NCI-H187 treated with DMSO at 0.1 percent for 48 hours (cell line): ENCODE measurements around the gene ZNF512B.
"Not testable (repeated sequence)": the region's sequence is repeated elsewhere in the genome, so short reads cannot be mapped to it uniquely, and the experiment has no call there.

ENCODE experiments used
- DNase-seq: peaks from one replicate; lab custom pipeline; 2025; lab: John Stamatoyannopoulos, UW

The ZNF512B gene, protein sequence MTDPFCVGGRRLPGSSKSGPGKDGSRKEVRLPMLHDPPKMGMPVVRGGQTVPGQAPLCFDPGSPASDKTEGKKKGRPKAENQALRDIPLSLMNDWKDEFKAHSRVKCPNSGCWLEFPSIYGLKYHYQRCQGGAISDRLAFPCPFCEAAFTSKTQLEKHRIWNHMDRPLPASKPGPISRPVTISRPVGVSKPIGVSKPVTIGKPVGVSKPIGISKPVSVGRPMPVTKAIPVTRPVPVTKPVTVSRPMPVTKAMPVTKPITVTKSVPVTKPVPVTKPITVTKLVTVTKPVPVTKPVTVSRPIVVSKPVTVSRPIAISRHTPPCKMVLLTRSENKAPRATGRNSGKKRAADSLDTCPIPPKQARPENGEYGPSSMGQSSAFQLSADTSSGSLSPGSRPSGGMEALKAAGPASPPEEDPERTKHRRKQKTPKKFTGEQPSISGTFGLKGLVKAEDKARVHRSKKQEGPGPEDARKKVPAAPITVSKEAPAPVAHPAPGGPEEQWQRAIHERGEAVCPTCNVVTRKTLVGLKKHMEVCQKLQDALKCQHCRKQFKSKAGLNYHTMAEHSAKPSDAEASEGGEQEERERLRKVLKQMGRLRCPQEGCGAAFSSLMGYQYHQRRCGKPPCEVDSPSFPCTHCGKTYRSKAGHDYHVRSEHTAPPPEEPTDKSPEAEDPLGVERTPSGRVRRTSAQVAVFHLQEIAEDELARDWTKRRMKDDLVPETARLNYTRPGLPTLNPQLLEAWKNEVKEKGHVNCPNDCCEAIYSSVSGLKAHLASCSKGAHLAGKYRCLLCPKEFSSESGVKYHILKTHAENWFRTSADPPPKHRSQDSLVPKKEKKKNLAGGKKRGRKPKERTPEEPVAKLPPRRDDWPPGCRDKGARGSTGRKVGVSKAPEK

DNA sequence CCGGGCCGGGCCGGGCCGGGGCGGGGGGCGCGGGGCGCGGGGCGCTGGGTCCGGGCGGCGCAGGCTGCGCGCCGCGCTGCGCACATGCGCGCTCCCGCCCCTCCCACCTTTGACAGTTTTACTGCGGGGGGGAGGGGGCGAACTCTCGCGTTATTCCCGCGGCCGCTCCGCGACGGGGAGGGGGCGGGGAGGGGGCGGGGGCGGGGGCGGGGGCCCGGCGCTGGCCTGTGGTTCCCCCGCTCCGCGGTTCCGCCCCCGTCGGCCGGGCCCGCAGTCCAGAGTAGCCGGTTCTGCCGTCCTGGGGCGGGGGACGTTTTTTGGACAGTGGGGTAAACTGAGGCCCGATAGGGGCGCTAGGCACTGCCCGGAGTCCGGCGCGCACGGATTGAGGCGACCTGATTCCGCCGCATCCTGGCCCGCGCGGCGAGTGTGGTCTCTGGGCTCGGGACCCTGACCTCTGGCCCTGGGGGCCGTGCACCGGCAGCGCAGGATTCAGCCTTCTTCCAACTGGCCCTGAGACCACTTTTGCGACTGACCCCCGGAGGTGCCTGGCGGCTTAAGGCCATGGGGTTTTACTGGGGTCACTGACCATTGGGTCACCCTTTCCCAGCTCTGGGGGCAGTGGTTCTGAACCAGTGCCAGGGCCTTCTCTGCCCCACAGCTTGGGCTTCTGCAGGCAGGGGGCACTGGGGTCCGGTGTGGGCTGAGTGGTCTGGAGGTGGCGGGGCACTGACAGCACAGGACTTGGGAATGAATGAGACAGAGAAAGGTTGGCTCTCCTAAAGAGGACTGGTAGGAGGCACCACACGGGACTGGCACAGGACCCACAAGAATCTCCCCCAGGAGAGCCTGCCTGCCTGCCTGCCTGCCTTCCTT is at the start of gene ZNF512B:
Gene ZNF512B, minus strand, starts transcription at position 93 of the 876 bp plus-strand sequence. CDS start 1,980 bp downstream, outside the sequence.
- no peak for DNase-seq

DNA sequence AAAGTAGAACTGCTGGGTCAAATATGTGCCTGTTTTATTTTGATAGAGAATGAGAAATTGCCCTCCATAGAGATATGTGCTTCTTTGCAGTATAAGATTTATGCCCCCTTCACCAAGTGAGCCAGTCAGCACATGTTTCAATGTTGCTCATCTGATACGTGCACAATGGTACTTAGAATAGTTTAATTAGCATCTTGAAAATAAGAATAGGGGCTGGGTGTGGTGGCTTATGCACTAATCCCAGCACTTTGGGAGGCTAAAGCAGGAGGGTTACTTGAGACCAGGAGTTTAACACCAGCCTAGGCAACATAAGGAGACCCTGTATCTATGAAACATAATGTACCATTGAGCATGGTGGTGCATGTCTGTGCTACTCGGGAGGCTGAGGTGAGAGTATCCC is 45.9 kb upstream of the ZNF512B start:
- no peak for DNase-seq

DNA sequence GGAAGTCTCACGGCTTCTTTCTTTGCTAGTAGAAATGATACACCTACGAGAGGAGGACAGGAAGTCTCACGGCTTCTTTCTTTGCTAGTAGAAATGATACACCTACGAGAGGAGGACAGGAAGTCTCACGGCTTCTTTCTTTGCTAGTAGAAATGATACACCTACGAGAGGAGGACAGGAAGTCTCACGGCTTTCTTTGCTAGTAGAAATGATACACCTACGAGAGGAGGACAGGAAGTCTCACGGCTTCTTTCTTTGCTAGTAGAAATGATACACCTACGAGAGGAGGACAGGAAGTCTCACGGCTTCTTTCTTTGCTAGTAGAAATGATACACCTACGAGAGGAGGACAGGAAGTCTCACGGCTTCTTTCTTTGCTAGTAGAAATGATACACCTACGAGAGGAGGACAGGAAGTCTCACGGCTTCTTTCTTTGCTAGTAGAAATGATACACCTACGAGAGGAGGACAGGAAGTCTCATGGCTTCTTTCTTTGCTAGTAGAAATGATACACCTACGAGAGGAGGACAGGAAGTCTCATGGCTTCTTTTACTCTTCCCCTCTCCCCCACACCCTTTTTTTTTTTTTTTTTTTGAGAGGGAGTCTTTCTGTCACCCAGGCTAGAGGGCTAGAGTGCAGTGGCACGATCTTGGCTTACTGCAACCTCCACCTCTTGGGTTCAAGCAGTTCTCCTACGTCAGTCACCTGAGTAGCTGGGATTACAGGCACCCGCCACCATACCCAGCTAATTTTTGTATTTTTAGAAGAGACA is 42.8 kb upstream of the ZNF512B start:
- DNase-seq = not testable (repeated sequence)

DNA sequence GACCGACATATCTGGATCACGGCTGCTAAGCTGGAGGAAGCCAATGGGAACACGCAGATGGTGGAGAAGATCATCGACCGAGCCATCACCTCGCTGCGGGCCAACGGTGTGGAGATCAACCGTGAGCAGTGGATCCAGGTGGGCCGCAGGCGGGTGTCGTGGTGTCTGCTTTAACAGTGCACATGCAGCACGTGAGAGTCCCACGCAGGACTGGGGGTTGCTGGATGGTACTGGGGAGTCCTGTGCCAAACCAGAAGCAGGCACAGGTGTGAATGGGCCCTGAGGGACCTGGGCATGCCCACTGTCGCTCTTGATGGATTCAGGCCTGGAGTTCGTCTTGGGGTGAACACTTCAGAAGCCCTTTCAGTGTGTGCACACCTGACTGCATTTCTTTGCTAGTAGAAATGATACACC is 41.6 kb upstream of the ZNF512B start:
- no peak for DNase-seq

DNA sequence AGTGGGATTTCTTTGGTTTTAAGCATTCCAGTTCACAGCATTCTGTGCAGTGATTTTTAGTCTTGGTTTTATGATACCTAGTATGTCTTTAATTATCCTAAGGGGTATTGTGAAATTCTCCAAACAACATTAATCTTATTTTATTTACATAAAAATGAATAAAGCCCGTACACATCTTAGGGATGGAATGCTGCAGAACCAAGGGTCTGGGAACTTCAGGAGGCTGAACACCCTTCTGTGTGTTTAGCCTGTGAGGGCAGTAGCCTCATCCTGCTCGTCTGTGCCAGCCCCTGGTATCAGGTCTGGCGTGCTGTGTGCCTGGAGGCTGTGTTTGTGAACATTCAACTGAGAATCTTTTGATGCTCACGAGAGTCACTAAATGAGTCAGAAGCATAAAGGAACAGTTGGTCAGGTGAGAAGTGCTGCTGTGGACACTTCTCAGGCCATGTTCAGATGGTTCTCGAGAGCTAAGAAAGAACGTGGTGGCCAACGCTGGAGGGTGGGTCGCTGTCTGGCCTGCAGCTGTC is 41.0 kb upstream of the ZNF512B start:
- no peak for DNase-seq

DNA sequence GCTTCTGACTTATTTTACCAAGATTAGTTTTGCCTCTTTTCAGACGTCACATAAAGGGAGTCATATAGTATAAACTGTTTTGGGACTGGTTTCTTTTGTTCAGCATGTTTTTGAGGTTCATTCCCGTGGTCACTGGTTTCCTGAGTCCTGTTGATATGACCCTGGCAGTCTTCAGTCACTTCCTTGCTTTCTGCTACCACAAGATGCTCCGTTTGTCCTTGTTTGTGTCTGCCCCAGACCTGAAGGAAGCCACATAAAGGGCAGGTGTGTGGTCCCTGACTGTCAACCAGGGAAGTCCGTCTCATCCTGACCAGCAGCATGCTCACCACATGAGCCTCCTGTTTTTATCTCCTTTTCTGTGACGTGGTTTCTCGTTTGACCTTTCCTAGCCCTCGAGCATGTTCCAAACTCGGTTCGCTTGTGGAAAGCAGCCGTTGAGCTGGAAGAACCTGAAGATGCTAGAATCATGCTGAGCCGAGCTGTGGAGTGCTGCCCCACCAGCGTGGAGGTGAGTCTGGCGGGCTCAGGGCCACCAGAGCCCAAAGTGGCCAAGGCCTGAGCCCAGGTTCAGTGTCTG is 40.2 kb upstream of the ZNF512B start:
- no peak for DNase-seq

DNA sequence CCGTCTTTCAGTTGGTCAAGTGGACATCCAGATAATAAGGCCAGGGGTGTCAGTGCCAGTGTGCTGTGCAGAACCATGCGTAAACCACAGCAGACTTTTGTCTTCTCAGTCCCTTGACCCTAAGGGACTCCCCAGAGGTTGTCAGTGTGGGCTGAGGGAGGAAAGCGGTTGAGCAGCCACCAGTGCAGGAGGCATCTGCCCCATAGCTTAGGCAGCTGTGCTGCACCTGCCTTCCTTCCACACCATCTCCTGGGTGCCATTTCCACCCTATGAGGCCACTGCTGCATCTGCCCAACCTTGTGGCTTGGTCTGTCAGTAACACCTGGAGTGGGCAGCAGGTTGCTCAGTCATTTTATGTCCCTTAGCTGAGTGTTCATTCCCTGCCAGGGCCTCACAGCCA is 37.2 kb upstream of the ZNF512B start:
- DNase-seq = no peak

DNA sequence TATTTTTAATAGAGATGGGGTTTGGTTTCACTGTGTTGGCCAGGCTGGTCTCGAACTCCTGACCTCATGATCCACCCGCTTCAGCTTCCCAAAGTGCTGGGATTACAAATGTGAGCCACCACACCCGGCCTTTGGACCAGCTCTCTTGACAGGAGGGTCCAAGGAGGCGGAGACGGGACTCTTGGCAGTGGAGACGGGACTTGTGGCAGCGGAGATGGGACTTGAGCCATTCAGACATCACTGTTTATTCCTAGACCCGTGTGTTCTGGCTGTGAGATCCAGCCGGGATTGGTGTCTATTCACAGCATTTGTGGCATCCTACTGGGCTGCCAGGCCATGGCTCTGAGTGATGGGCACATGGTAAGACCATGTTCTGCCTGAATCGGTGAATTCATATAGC is 36.8 kb upstream of the ZNF512B start:
- DNase-seq = no peak

DNA sequence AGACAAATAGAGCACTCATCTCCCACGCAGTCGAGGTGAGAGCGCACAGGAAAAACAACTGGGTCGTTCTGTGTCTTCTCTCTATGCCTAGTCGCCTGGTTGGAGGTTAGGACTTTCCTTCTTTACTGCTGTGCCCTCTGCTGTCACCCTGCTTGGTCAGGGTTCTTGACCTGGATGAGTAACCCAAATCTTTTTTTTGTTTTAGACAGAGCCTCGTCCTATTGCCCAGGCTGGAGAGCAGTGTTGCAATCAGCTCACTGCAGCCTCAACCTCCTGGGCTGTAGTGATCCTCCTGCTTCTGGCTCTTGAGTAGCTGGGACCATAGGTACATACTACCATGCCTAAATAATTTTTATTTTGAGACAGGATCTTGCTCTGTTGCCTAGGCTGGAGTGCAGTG is 35.7 kb upstream of the ZNF512B start:
- DNase-seq = no peak

DNA sequence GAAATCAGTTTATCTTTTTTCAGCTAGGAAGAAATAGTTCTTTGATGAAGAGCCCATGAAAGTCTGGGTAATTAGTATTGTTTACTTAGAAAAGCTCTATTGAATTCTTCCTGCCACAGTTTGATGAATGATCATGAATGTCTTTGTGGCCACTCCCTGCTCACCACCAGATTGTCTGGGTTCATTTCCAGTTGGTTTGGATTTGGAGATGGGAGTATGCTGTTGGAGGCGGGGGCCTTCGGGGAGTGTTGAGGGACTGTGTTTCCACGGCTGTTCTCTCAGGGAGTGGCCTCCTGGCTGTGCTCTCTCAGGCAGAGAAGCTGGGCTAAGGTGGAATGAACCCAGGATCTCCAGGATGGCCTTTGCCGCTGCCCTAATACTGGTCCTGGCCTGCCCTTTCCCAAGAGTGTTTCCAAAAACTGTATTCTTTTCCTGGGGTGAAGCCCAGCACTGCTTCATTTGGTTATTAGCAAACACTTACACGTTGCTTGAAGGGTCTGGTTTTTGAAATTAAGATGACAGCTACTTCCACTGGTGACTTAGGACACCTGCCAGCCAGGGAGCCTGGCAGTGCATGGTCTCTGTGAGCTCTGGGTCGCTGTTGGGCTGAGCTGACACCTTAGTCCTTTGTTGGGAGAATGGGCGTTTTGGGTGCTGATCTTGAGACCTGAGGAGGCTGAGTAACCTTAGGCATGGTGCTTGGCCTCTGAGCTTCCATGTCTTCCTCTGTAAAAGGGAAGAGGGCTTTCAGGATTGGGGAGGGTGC is 34.4 kb upstream of the ZNF512B start:
- peak; percentile 92 for DNase-seq

DNA sequence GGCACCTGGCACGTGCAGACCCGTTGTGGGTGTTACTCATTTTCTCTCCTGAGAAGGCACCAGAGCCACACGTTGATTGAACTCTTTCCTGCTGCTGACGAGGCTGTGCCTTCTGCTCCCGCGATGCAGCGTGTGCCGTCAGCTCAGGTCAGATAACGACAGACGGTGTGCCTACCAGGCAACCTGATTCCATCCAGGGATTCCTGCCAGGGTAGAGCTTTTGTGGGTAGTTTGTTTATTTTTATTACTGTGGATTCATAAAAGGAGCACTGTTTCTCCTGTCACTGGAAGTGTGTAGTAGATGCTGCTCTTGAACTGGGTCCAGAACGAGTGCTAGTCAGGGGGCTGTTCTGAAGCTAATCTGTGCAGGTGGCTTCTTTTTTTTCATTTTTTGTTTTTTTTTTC is 31.9 kb upstream of the ZNF512B start:
- peak; percentile 33 for DNase-seq

DNA sequence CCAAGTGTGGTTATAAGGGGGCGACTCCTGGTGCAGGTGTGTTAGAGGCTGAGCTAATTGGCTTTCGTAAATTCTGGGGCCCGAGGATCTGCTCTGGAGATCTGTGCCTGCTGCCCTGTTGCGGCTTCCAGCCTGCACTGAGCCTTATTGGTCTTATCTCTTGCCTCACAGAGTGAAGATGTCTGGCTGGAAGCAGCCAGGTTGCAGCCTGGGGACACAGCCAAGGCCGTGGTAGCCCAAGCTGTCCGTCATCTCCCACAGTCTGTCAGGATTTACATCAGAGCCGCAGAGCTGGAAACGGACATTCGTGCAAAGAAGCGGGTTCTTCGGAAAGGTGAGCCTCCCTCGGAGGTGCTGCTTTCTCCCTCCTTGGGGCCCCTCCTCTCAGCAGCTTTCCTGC is 31.2 kb upstream of the ZNF512B start:
- DNase-seq = no peak

DNA sequence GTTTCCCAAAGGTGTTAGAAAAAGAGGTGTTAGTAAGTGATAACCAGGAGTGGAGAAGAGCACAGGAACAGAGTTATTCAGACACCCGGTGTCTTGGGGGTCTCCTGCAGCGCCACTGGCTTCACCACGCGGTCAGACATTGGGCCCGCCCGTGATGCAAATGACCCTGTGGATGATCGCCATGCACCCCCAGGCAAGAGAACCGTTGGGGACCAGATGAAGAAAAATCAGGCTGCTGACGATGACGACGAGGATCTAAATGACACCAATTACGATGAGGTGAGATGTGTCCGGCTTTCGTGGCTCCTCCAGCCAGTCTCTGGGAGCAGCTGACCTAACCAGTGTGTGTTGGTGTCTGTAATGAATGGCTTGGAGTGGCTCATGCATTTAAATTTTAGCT is 13.2 kb upstream of the ZNF512B start:
- no peak for DNase-seq

DNA sequence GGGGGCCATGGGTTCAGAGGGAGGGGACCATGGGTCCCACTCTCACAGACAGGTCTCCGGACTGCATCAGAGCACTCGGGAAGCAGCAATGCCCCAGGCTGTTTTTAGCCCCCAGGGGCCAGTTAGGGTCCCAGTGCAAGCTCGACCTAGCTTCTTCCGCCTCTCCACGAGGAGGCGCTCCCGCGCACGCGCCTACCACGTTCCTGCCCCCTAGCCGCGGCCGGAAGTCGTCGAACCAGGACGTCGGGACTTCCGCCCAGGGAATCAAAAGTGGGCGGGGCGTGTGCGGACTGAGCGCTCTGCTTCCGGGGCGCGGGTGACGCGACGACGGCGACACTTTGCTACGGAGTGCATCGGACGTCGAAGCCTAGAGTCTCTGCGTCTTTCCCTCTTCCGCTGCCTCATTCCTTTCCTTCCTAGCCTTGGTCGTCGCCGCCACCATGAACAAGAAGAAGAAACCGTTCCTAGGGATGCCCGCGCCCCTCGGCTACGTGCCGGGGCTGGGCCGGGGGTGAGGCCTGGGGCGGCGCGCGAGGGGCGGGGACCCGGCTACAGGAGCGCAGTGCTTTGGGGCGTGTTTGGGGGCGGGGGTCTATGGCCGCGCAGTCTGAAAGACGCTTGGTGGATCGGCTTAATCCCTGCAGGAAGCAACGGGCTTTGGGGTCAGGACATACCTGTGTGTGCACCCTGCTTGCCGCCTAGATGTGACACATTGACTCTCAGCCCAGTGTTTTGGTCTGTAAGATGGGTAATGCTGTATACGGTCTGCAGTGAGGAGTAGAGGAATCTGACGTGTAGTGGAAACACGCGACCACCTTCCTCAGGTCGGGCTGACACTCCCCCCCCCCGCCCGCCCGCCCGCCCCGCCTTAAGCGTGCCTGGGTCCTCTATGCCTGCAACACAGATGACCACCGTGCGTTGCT is 11.3 kb upstream of the ZNF512B start, which contains the start of gene PRPF6:
Gene PRPF6, plus strand, starts transcription at position 327 of the 923 bp plus-strand sequence. Its CDS starts 114 bp downstream, at position 441.
- peak; percentile 92 for DNase-seq

DNA sequence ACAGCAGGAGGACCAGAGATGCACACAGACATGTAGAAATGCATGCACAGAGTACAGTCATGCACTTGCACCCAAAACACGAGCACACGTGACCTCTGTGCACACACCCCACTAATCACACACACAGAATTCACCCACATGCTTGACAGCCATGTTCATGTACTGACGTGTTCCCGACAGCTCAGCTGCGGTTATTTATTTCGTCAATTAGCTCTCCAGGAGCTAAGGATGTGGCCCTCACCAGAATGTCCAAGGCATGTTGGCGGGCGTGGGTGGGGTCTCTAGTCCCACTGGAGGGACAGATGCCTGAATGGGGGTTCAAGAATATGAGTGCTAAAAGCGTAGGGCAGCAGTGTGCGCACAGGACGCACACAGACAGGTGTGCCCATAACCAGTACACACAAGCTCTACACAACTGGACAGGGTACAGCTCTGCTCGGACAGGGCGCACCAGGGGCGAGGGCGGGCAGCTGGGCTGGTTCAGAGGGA is 10.6 kb upstream of the ZNF512B start:
- no peak for DNase-seq

DNA sequence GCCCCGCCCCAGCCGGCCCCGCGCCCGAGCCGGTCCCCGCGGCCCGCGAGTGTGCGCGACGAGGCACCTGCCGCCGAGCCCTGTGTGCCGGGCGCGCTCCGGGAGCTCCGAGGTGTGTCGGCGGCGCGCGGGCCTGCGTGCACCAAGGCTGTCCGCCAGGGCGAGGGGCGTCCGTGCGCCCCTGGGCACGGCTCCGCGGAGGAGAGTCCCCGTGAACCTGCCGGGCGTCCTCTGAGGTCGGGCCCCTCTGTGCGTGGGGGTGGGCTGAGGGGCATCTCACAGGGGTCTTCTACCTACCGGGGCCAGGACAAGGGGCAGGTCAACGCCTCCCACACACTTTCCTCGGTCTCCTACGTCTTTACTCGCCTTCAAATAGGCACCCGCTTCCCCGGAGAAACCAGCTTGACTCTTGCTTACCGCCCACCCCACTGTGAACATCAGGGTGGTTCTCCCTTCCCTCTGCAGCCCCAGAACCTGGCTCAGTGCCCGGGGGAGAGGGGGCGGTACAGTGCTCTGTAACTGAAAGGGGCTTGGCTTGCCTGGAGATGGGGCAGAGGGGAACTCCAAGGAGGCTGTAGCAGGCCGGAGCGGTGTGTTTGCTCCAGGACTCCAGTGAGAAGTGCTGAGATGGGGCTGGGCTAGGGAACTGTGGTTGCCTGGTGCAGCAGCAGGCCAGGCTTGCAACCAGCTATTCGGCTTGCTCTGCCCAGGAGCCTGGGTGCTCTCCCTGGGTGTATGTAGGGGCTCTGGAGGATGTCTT is 10.0 kb upstream of the ZNF512B start, which contains the start of gene SAMD10:
Gene SAMD10, minus strand, starts transcription at position 86 of the 760 bp plus-strand sequence. CDS start 175 bp downstream, outside the sequence.
- no peak for DNase-seq

DNA sequence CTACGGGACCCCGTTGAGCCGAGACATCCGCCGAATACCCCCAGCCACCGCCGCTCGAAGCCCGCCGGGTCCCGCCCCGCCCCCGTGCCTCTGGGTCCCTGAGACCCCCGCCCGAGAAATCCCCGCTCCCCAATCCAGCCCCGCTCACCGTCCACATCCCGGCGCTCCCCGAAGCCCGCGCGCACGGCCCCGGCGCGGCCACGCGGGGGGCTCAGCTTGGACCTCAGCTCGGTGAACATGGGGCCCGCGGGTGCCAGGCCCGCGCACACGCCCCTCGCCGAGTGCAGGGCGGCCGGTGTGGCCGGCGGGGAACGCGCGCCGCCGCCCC is 9.5 kb upstream of the ZNF512B start:
- DNase-seq = no peak
